DMS153 (cell line): ENCODE results near the gene KCNQ2.
"Not testable (repeated sequence)": the region's sequence is repeated elsewhere in the genome, so short reads cannot be mapped to it uniquely, and the experiment has no call there.

Experiments used
- DNase-seq: peaks from one replicate; lab custom pipeline; 2025; lab: John Stamatoyannopoulos, UW

The KCNQ2 gene

DNA sequence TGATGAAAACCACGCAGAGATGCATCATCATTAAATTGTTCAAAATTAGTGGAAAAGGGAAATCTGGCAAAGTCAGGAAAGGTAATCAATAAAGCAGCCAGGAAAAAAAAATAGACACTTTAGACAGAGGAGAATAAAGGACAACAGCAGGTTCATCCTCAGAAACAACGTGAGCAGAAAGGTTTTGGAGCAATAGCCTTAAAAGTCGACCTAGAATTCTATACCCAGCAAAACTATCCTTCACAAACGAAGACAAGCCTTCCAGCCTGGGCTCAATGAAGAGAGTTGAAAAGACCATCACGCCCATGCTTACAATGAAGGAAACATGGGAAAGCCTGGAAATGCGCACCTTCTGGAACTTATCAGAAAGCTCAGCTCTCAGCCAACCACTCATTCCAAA lies 86.6 kb downstream of the KCNQ2 start:
- no peak for DNase-seq

GRCh38 chr20:63384336-63384735 lies 88.1 kb downstream of the KCNQ2 start:
- no peak for DNase-seq

DNA sequence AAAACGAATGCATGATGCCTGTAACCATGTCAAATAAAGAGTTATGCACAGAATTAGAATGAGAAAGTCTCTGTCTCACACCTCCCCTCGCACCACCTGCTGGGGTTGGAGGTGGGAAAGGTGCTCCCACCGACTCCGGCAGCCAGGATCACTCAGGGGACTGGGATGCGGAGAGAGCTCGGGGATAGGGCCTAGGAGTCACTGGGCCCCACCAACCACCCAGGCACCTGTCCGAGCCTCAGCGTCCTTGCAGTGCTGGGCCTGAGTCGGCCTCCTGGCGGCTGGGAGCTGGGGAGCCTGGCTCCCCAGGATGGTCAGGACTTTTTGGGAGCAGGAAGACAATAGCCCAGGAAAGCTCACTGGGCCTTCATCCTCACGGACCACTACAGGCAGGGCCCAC lies 88.9 kb downstream of the KCNQ2 start:
- no peak for DNase-seq

GRCh38 chr20:63382551-63383300 lies 89.7 kb downstream of the KCNQ2 start:
- no peak for DNase-seq

DNA sequence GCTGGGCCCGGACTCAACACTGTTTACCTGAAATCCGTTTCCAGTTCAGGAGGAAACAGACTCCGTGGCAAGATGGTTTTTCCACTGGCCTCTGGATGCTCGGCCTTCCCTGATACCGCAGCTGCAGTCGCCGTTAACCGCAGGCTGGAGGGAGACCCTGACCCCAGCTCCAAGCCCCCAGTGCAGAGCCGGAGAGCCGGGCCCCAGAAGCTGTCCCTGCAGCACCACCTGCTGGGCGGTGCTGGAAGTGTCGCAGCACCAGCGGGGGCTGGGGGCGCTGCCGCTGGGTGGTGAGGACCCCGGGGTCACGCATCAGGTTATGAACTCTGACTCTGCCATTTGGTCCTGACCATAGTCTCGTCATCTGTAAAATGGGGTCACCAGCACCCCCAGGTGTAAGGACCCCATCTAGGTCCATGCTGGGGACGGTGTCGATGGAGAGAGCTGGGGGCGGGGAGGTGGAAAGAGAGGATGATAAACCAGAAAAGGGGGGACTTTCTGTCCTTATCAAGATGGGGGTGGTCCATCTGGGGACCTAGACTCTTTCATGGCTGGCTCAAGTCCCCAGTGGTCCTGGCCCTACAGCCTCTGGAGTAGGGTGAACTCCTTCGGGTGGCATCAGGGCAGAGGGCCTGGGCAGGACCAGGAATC lies 90.5 kb downstream of the KCNQ2 start:
- DNase-seq, result no peak

DNA sequence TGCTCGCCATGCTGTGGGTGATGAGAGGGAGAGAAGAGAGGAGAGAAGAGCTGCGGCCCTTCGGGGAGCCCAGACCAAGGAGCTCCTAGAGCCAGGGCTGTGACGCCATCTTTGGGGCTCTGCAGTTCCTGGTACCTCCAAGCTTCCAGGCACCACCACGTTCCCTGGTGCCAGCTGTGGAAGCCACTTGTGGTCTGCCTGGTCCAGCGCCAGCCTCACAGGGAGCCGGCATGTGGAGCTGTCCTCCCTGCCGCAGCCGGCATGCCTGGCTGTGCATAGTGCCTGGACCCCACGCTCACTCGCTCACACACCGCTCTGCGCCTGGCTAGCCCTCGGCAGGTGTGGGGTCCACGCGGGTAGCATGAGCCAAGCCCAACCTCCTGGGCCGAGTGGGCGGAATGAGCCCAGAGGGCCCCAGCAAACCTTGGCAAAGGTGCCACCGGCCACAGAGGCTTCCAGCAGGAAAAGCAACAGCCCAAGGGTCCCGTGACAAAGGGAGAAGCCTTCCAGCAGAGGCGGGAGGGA lies 92.0 kb downstream of the KCNQ2 start:
- no peak for DNase-seq

DNA sequence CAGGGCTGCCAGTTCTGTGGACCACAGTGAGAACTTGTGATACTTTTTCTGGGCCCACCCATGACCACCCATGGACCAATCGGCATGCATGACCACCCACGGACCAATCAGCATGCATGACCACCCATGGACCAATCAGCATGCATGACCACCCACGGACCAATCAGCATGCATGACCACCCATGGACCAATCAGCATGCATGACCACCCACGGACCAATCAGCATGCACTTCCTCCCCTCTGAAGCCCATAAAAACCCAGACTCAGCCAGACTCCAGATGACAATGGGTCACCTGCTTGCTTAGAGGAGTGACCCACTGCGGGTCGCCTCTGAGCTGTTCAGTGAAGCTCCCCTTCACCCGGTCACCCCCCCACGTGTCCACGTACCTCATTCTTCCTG lies 92.6 kb downstream of the KCNQ2 start:
- DNase-seq, result not testable (repeated sequence)

GRCh38 chr20:63379296-63379695 lies 93.2 kb downstream of the KCNQ2 start:
- no peak for DNase-seq

GRCh38 chr20:63378626-63379025 lies 93.8 kb downstream of the KCNQ2 start:
- DNase-seq, result no peak

DNA sequence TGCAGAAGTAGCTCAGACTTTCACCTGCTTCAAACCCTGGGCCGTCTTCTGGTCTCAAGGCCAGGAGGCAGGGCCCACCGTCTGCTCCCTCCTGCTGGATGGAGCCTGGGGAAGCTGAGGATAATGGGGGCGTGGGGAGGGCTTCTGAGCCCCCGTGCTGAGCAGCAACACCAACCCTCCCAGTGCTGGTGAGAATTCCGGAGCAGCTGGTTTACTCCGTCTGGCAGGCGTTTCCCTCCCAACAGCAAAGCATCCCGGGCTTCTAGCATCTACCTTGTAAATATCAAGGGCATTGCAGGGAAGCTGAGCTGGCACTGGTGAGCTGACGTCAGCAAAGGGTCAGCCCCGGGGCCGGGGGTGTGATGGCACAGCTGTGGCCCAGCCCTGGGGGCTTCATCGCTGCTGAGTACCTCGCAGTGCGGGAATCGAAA lies 94.5 kb downstream of the KCNQ2 start:
- DNase-seq, result no peak

GRCh38 chr20:63377256-63377941 lies 95.1 kb downstream of the KCNQ2 start:
- DNase-seq, result no peak

GRCh38 chr20:63376283-63377250 lies 95.9 kb downstream of the KCNQ2 start:
- no peak for DNase-seq

DNA sequence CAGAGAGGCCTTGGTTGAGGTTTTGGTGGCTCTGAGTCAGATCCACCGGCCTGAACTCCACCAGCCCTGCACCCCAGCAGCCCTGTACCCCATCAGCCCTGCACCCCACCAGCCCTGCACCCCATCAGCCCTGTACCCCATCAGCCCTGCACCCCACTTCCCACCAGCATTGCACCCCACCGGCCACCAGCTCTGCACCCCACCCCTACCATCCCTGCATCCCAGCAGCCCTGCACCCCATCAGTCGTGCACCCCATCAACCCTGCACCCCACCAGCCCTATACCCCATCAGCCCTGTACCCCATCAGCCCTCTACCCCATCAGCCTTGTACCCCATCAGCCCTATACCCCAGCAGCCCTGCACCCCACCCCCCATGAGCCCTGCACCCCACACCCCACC lies 97.0 kb downstream of the KCNQ2 start:
- no peak for DNase-seq

DNA sequence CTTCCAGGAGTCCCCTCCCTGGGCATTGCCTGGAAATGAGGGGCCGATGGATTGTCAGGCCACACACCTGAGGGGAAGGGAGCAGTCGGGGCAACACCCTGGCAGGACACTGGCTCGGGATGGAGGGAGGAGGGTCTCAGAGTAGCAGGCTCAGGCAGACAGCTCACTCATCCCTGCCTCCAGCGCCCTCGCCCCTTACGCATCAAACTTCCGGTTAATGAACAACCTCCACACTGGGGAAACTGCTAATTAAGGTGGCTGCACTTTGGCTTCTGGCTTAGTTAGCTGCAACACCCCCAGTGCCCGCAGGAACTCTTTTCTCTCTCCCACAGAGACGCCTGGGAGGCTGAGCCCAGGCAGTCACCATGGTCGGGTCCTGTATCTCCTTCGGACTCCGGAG lies 98.0 kb downstream of the KCNQ2 start:
- no peak for DNase-seq

- DNase-seq, result no peak
These were observed 98.5 kb downstream of the KCNQ2 start for GRCh38 chr20:63373996-63374395.

- DNase-seq, result no peak
These were observed 99.2 kb downstream of the KCNQ2 start for GRCh38 chr20:63372971-63373885.

GRCh38 chr20:63371291-63371865 lies 101.1 kb downstream of the KCNQ2 start:
- DNase-seq, result no peak

DNA sequence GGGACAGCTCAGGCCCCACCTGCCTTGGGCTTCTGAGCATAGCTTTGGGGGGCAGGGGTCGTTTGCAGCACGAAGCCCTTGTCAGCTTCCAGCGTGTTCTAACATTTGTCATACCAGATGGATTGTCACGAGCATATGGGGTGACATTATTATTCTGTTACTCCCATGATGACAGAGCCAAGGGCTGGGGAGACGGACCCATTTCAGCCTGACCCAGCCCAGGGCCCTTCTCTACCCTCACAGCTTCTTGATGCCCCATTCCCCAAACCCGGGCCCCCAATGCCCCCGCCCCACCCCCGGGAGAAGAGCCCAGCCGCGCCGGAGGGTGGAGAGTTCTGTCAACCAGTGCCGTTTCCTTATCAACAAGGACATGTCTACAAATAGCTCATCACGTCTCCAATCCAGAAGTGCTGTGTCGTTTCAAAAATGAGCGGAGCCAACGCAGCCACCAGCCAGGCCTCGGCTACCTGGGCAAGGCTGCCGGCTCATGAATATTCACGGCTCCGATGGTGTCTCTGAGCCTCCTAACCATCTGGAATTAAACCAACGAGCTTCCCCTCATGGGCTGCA lies 101.8 kb downstream of the KCNQ2 start:
- no peak for DNase-seq

DNA sequence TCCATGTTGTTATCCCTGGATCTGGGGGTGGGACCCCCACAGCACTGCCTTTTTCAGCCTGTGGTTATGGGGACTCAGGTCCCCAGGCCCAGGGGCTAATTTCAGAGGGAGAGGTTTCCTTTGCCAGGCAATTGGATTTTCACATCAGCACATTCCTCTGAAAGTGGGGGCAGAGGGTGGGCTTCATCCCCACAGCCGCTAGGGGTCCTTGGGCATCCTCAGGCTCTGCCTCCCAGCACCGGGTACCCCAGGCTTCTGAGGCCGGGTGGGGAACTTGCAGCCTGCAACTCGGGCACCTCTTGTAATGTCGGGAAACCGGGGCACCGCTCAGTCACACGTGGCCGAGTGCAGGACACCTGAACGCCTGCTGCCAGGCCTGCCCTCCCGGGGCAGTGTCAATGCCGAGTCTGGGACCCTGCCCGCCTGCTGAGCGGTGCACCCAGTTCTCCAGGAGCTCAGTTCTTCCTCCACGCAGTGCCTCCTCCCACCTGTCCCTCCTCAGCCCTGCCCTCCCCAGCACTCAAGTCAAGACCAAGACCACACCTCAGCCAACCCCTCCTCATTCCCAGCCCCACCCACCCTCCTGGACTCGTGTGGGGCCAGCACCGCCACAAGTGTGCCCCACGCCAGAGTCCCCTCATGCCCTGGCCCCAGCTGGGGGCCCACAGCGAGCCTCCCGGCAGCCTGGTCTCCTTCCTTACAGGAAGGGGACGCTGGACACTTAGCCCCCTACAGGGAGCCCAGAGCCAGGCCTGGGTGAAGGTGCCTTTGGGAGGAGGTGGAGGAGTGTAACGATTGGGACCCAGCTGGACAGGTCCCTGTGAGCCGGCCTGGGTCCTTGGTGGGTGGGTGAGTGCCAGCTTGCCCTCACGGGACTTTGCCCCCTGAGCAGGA lies 102.5 kb downstream of the KCNQ2 start:
- DNase-seq, result no peak
